HepG2 (cell line): ENCODE data around the gene PSIP1. TPM values are rescaled to one million over a fixed set of nuclear protein-coding genes. Genes with fewer than 3 reads are reported as not detected.
A peak's percentile ranks its signal among the peaks of the same experiment; 100 is the strongest.

ENCODE experiments used
- ARID4A ChIP-seq: sonication (generic); formaldehyde crosslinking; IDR thresholded peaks from 2 replicates; pipeline ENCODE4 v1.5.0; 2020; ENCODE audit warnings: mild to moderate bottlenecking, missing genetic modification reagents, borderline replicate concordance
- ATF3 ChIP-seq: sonication (generic); formaldehyde crosslinking; IDR thresholded peaks from 2 replicates; pipeline ENCODE4 v1.4.0; 2020; ENCODE audit warnings: missing genetic modification reagents
- ATF7-NPFF ChIP-seq: sonication (generic); formaldehyde crosslinking; IDR thresholded peaks from 2 replicates; pipeline ENCODE4 v1.8.1; 2023; ENCODE audit warnings: mild to moderate bottlenecking, low read depth, missing genetic modification reagents, moderate library complexity
- CBX5 ChIP-seq: sonication (generic); formaldehyde crosslinking; IDR thresholded peaks from 2 replicates; pipeline ENCODE4 v1.4.0; 2020; ENCODE audit warnings: missing genetic modification reagents, borderline replicate concordance
- CEBPG ChIP-seq: IDR thresholded peaks from 2 replicates; pipeline ENCODE4 v1.6.1; 2016
- E2F5 ChIP-seq: sonication (generic); formaldehyde crosslinking; conservative IDR thresholded peaks from 2 replicates; pipeline ENCODE4 v1.4.0; 2020; ENCODE audit warnings: missing genetic modification reagents
- GATAD2A ChIP-seq: IDR thresholded peaks from 2 replicates; pipeline ENCODE4 v1.6.1; 2016
- HOMEZ ChIP-seq: IDR thresholded peaks from 2 replicates; pipeline ENCODE4 v1.6.1; 2016; ENCODE audit warnings: low read depth
- MTA1 ChIP-seq: sonication (generic); formaldehyde crosslinking; IDR thresholded peaks from 2 replicates; pipeline ENCODE4 v1.4.0; 2020; ENCODE audit warnings: missing genetic modification reagents, mild to moderate bottlenecking, borderline replicate concordance
- PHF20 ChIP-seq: sonication (generic); formaldehyde crosslinking; IDR thresholded peaks from 2 replicates; pipeline ENCODE4 v1.5.0; 2020; ENCODE audit warnings: mild to moderate bottlenecking, missing genetic modification reagents
- PHF21A ChIP-seq: sonication (generic); formaldehyde crosslinking; IDR thresholded peaks from 2 replicates; pipeline ENCODE4 v1.5.0; 2020; ENCODE audit warnings: mild to moderate bottlenecking, missing genetic modification reagents
- SAP130 ChIP-seq: IDR thresholded peaks from 2 replicates; pipeline ENCODE4 v1.6.1; 2016; ENCODE audit warnings: low read depth
- SNAPC2 ChIP-seq: sonication (generic); formaldehyde crosslinking; IDR thresholded peaks from 2 replicates; pipeline ENCODE4 v1.8.1; 2022; ENCODE audit warnings: mild to moderate bottlenecking, missing genetic modification reagents
- TFAP4 ChIP-seq: sonication (generic); IDR thresholded peaks from 2 replicates; pipeline ENCODE4 v1.6.1; 2016; ENCODE audit warnings: low read depth, borderline replicate concordance
- ZBTB2 ChIP-seq: sonication (generic); formaldehyde crosslinking; IDR thresholded peaks from 2 replicates; pipeline ENCODE4 v1.8.0; 2022; ENCODE audit warnings: low read depth, missing genetic modification reagents
- ZNF230 ChIP-seq: sonication (generic); formaldehyde crosslinking; IDR thresholded peaks from 2 replicates; pipeline ENCODE4 v1.4.0; 2020; ENCODE audit warnings: mild to moderate bottlenecking, missing genetic modification reagents
- ZNF367 ChIP-seq: sonication (generic); formaldehyde crosslinking; IDR thresholded peaks from 2 replicates; pipeline ENCODE4 v1.4.0; 2020; ENCODE audit warnings: missing genetic modification reagents, borderline replicate concordance
- ZNF563 ChIP-seq: sonication (generic); formaldehyde crosslinking; IDR thresholded peaks from 2 replicates; pipeline ENCODE4 v1.8.0; 2022; ENCODE audit warnings: mild to moderate bottlenecking, moderate library complexity, missing genetic modification reagents
- ZNF577 ChIP-seq: sonication (generic); formaldehyde crosslinking; IDR thresholded peaks from 2 replicates; pipeline ENCODE4 v1.4.0; 2020; ENCODE audit warnings: mild to moderate bottlenecking, low read depth, missing genetic modification reagents, borderline replicate concordance
- ZNF709 ChIP-seq: sonication (generic); formaldehyde crosslinking; IDR thresholded peaks from 2 replicates; pipeline ENCODE4 v1.5.0; 2020; ENCODE audit warnings: mild to moderate bottlenecking, missing genetic modification reagents
- polyA plus RNA-seq, 8 experiments: library from polyadenylated mRNA; depleted of rRNA in 3 of 8; stranded (reverse) in 7 of 8; unstranded in 1 of 8; fragments of >200 nt; fragmentation: Illumina TruSeq in 4 of 8; extraction: Trizol in 4 of 8; gene quantifications; 2 replicates each; pipeline versions ENCODE4 v1.2.1 to v1.2.3, GENCODE V29; 2011 to 2016; ENCODE audit warnings: low read depth in 4 of 8, missing spikeins in 1 of 8, mixed read lengths in 1 of 8; ENCODE audit not compliant: insufficient read depth in 1 of 8
- total RNA-seq, 5 experiments: library from RNA; depleted of rRNA; stranded (reverse); fragments of >200 nt; fragmentation: Illumina TruSeq; extraction: Trizol; gene quantifications; 2 replicates each; pipeline ENCODE4 v1.2.3, GENCODE V29; 2016; ENCODE audit warnings: low read depth in 1 of 5

The PSIP1 gene
- total and polyA plus RNA-seq, 2 of the 13 experiments (the other 11 are each of a cell fraction or from before 2014, with no cell fraction given) = 12.6 to 46.4 TPM

- TF ChIP-seq ZNF577 (CRISPR knock-in tag) = no peak
- TF ChIP-seq GATAD2A (CRISPR knock-in tag) = 0 out of 2 replicates have a peak, but pooled peaks have one; percentile 5
- TF ChIP-seq ZNF230 (CRISPR knock-in tag) = peak; percentile 53
- TF ChIP-seq ZNF563 (CRISPR knock-in tag) = peak; percentile 83
- TF ChIP-seq HOMEZ (CRISPR knock-in tag) = peak; percentile 37; the same call in 1 of the 2 replicates
- peak; percentile 58 for TF ChIP-seq PHF20 (CRISPR knock-in tag)
- peak; percentile 92 for TF ChIP-seq ATF7-NPFF (CRISPR knock-in tag)
- TF ChIP-seq CEBPG (CRISPR knock-in tag) = no peak; the same call in 1 of the 2 replicates
- TF ChIP-seq TFAP4 = 0 out of 2 replicates have a peak, but pooled peaks have one; percentile 2
- TF ChIP-seq PHF21A = peak; percentile 67; the same call in 1 of the 2 replicates
- peak; percentile 52; the same call in 1 of the 2 replicates for TF ChIP-seq MTA1 (CRISPR knock-in tag)
- TF ChIP-seq SAP130 (CRISPR knock-in tag) = peak; percentile 66
- TF ChIP-seq ARID4A = peak; percentile 67; the same call in 1 of the 2 replicates
- TF ChIP-seq ATF3 (CRISPR knock-in tag) = no peak
- TF ChIP-seq ZNF709 = peak; percentile 66; the same call in 1 of the 2 replicates
- no peak for TF ChIP-seq CBX5 (CRISPR knock-in tag)
- TF ChIP-seq E2F5 (CRISPR knock-in tag) = peak; percentile 89
- no peak for TF ChIP-seq ZNF367
- no peak for TF ChIP-seq SNAPC2
- TF ChIP-seq ZBTB2 = no peak
Observed at GRCh38 chr9:15552636-15553527, 42.1 kb upstream of the PSIP1 start, which contains the start of gene CCDC171 (continued).
